Suprapubic skin (tissue), 4 donors: ENCODE data around the gene ANKRD31. TPM values are rescaled to one million over a fixed set of nuclear protein-coding genes. Genes with fewer than 3 reads are reported as not detected.

Experiments
- DNase-seq, 2 donors: peaks; one replicate each; pipeline ENCODE4 v3.0.0-alpha.2; 2019; ENCODE audit warnings: low spot score in 2 of 2
- H3K27ac ChIP-seq: fragments of 200-600 bp; sonication (generic); one replicate; pipeline ENCODE4 v1.5.1; 2019
- H3K27me3 ChIP-seq: fragments of 200-600 bp; sonication (generic); one replicate; pipeline ENCODE4 v1.5.1; 2019
- H3K36me3 ChIP-seq: fragments of 200-600 bp; sonication (generic); one replicate; pipeline ENCODE4 v1.5.1; 2019
- H3K4me1 ChIP-seq: fragments of 200-600 bp; sonication (generic); one replicate; pipeline ENCODE4 v1.5.1; 2019
- H3K4me3 ChIP-seq: fragments of 200-600 bp; sonication (generic); one replicate; pipeline ENCODE4 v1.5.1; 2019; ENCODE audit warnings: mild to moderate bottlenecking
- H3K9me3 ChIP-seq: fragments of 200-600 bp; sonication (generic); one replicate; pipeline ENCODE4 v1.5.1; 2019
- EP300 ChIP-seq: sonication (generic); formaldehyde crosslinking; IDR thresholded peaks from one replicate; pipeline ENCODE4 v1.6.1; 2017; ENCODE audit warnings: antibody characterized with exemption
- POLR2A ChIP-seq, 2 donors: fragments of 450-650 bp; IDR thresholded peaks; one replicate each; pipeline ENCODE4 v1.6.1; 2017; ENCODE audit warnings: antibody characterized with exemption in 2 of 2, mild to moderate bottlenecking in 2 of 2, moderate library complexity in 2 of 2
- POLR2AphosphoS5 ChIP-seq, 3 donors: sonication (generic); formaldehyde crosslinking; IDR thresholded peaks; one replicate each; pipeline ENCODE4 v1.6.1; 2017; ENCODE audit warnings: antibody characterized with exemption in 3 of 3
- WGBS: methylation state at CpG from one replicate; pipeline ENCODE4 v1.1.5; 2018; 5-methylcytosine and 5-hydroxymethylcytosine counted together
- total RNA-seq, 4 donors: library from RNA; depleted of rRNA; stranded (reverse); fragments of >200 nt; gene quantifications; one replicate each; pipeline ENCODE4 v1.1.0, GENCODE V29; 2016
- TF ChIP-seq, protein P1 (sequence below), 2 donors: fragments of 200-600 bp in 1 of 2; fragments of 450-650 bp in 1 of 2; sonication (generic) in 1 of 2; IDR thresholded peaks; one replicate each; pipeline ENCODE4 v1.5.1; 2016 to 2019; ENCODE audit warnings: antibody characterized with exemption in 2 of 2, mild to moderate bottlenecking in 1 of 2, moderate library complexity in 1 of 2

The ANKRD31 gene
- total RNA-seq, 4 donors from 2014 or later, result 0.19 to 0.26 (median 0.21) TPM; not detected in 1

DNA sequence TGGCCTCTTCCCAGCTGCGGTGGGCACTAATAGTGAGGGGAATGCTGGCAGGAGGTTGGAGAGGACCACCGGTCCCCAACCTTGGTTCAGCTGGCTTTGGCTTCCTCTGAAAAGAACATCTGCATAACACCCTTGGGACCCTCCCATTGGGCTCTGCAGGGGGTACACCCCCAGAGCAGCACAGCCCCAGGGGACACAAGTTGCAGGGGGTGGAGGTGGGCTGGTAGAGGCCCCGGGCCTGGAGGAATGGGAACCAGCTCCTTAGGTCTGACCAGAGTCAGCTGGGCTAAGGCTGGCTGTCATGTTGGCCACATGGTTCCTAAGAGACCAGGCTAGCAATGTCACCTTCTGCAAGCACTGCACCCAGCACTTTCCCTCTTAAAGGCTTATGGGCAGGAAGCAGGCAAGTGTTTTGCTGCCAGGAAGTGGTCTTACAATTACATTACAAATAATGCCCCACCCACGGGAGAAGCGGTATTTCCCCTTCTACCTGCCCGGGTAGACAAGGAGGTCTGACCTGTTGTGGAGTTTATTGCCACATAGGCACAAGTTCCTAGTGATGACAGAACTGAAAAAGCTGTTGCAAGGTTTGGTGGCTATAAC, 202.4 kb downstream of the ANKRD31 start:
- 86% methylated on average over 5 of the region's 6 CpGs for WGBS
- no peaks in the 10 kb centered on the region for H3K4me1 ChIP-seq
- TF ChIP-seq EP300 (no peak), POLR2A (IDR thresholded peaks at IDR 0.05) (no peak), POLR2AphosphoS5 (IDR thresholded peaks at IDR 0.05) (no peak)
- TF ChIP-seq, protein P1, sequence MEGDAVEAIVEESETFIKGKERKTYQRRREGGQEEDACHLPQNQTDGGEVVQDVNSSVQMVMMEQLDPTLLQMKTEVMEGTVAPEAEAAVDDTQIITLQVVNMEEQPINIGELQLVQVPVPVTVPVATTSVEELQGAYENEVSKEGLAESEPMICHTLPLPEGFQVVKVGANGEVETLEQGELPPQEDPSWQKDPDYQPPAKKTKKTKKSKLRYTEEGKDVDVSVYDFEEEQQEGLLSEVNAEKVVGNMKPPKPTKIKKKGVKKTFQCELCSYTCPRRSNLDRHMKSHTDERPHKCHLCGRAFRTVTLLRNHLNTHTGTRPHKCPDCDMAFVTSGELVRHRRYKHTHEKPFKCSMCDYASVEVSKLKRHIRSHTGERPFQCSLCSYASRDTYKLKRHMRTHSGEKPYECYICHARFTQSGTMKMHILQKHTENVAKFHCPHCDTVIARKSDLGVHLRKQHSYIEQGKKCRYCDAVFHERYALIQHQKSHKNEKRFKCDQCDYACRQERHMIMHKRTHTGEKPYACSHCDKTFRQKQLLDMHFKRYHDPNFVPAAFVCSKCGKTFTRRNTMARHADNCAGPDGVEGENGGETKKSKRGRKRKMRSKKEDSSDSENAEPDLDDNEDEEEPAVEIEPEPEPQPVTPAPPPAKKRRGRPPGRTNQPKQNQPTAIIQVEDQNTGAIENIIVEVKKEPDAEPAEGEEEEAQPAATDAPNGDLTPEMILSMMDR (IDR thresholded peaks at IDR 0.05), result no peak
- no peaks in the 10 kb centered on the region for H3K36me3 ChIP-seq
- no peaks in the 10 kb centered on the region for H3K9me3 ChIP-seq
- no peak overlapping the region for H3K4me3 ChIP-seq
- H3K27me3 ChIP-seq, result no peaks in the 10 kb centered on the region
- no peak for DNase-seq
- H3K27ac ChIP-seq, result no peak overlapping the region

- Histone ChIP-seq H3K4me1 (no peaks in the 10 kb centered on the region), H3K4me3 (no peak overlapping the region)
- DNase-seq, result no peak
These were observed 205.3 kb downstream of the ANKRD31 start for GRCh38 chr5:75031366-75031765.

DNA sequence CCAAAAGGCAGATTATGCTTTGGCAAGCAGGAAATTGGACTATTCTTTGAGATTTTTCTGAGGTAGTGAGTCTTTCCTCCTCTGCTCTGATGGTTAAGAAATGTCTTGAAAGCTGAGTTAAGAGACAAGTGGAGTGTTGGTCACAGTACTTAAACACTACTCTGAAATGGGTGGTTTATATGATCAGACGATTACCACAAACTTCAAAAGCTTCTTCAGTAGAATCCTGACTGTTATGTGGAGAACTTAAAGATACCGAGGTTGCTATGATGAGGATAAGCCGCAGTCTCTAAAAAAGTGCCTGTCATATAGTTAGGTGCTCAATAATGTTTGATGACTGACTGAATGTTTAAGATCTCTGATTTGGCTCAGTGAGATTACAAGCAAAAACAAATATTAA, 208.6 kb downstream of the ANKRD31 start:
- Histone ChIP-seq H3K4me1 (no peaks in the 10 kb centered on the region), H3K36me3 (no peaks in the 10 kb centered on the region), H3K9me3 (no peaks in the 10 kb centered on the region), H3K4me3 (no peak overlapping the region), H3K27me3 (no peaks in the 10 kb centered on the region), H3K27ac (no peak overlapping the region)
- 89% methylated on average over 3 of the region's 3 CpGs for WGBS
- TF ChIP-seq POLR2A (IDR thresholded peaks at IDR 0.05), result no peak
- TF ChIP-seq, protein P1 (IDR thresholded peaks at IDR 0.05), result no peak
- TF ChIP-seq EP300, result no peak
- no peak for TF ChIP-seq POLR2AphosphoS5 (IDR thresholded peaks at IDR 0.05)
- DNase-seq, result no peak

More at GRCh38 chr5:75031366-75031765, 205.3 kb downstream of the ANKRD31 start:
- no peak for TF ChIP-seq POLR2AphosphoS5 (IDR thresholded peaks at IDR 0.05)
- Histone ChIP-seq H3K36me3 (no peaks in the 10 kb centered on the region), H3K27ac (no peak overlapping the region), H3K9me3 (no peaks in the 10 kb centered on the region), H3K27me3 (no peaks in the 10 kb centered on the region)
- whole genome bisulfite sequencing, result 64% methylated on average over 3 of the region's 3 CpGs

DNA sequence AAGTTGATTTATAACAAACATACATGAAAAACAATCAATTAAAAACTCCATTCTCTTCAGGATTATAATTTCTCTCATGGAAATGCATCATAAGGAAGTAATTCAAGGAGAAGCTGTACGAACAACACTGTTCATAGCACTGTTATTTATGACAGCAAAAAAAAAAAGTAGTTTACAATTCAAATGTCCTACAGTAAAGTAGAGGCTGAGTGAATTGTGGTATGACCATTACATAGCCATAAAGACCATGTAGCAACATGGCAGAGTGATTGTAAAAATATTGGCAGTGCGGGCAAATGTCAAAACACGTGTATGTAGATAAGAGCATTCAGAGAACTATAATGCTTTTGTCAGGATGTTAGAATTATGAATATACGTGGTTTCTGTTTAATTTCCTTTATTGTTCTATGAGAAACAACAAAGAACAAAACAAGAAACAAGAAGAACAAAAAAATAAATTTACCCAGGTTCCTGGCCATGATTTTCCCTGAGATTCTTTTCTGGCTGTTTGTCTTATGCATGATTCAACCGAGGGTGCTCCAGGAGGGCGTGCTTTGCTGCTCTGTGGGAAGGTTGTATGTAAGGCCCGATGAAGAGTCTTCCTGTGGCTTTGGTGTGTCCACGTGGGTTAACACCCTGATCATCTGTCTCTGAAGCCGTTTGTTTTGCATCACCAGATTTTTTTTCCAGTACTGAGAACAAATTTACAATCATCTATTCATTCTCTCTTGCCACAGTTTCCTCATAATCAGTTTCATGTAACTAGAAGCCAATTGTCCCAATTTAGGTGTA, 213.1 kb downstream of the ANKRD31 start:
- H3K27ac ChIP-seq, result no peak overlapping the region
- H3K4me3 ChIP-seq, result no peak overlapping the region
- WGBS, result 63% methylated on average over 9 of the region's 9 CpGs

GRCh38 chr5:75021800-75022199, 214.9 kb downstream of the ANKRD31 start:
- 92% methylated on average over 4 of the region's 4 CpGs for WGBS

More for the DNA sequence above, 213.1 kb downstream of the ANKRD31 start:
- H3K9me3 ChIP-seq, result no peaks in the 10 kb centered on the region
- DNase-seq, result no peak
- TF ChIP-seq POLR2A (IDR thresholded peaks at IDR 0.05) (no peak), POLR2AphosphoS5 (IDR thresholded peaks at IDR 0.05) (no peak), EP300 (no peak)
- TF ChIP-seq, protein P1 (IDR thresholded peaks at IDR 0.05), result no peak
- no peaks in the 10 kb centered on the region for H3K4me1 ChIP-seq
- H3K36me3 ChIP-seq, result no peaks in the 10 kb centered on the region
- no peaks in the 10 kb centered on the region for H3K27me3 ChIP-seq

DNA sequence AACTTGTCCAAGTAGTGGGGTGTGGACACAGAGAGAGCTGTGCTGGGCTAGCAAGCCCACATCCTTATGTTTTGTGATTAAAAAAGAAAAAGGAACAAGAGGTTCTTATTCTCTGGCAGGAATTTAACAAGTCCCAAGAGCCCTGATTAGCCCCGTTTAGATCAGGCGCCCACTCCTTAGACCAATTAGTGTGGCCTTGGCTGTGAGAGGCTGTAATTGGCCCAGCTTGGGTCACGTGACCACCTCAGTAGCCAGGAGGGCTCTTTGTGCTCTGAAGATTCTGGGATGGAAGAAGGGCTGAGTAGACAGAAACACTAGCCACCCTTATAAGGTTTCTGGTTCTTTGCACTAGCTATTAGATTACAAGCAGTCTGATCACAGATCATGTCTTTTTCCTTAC, 215.5 kb downstream of the ANKRD31 start:
- no peak for DNase-seq
- Histone ChIP-seq H3K4me1 (no peaks in the 10 kb centered on the region), H3K9me3 (no peaks in the 10 kb centered on the region), H3K27me3 (no peaks in the 10 kb centered on the region), H3K36me3 (no peaks in the 10 kb centered on the region), H3K27ac (no peak overlapping the region), H3K4me3 (no peak overlapping the region)
- WGBS, result 69% methylated on average over 3 of the region's 3 CpGs
- TF ChIP-seq POLR2A (IDR thresholded peaks at IDR 0.05), result no peak
- TF ChIP-seq POLR2AphosphoS5 (IDR thresholded peaks at IDR 0.05), result no peak
- TF ChIP-seq, protein P1 (IDR thresholded peaks at IDR 0.05), result no peak

More at GRCh38 chr5:75021800-75022199, 214.9 kb downstream of the ANKRD31 start:
- H3K9me3 ChIP-seq, result no peaks in the 10 kb centered on the region
- H3K36me3 ChIP-seq, result no peaks in the 10 kb centered on the region
- DNase-seq, result no peak
- no peak for TF ChIP-seq EP300
- no peak overlapping the region for H3K4me3 ChIP-seq
- H3K27me3 ChIP-seq, result no peaks in the 10 kb centered on the region
- no peaks in the 10 kb centered on the region for H3K4me1 ChIP-seq
- no peak overlapping the region for H3K27ac ChIP-seq
